Hematopoietic multipotent progenitor cell (in vitro differentiated cells): Measurements from ENCODE around the gene MAN2B1. TPM values are rescaled to one million over a fixed set of nuclear protein-coding genes. Genes with fewer than 3 reads are reported as not detected.
"Not testable (repeated sequence)": the region's sequence is repeated elsewhere in the genome, so short reads cannot be mapped to it uniquely, and the experiment has no call there.

Source experiments
- DNase-seq, 3 donors: peaks; one replicate each; pipeline ENCODE4 v3.0.0-alpha.2; 2011 to 2015; ENCODE audit warnings: low read depth in 2 of 3, low spot score in 2 of 3
- total RNA-seq: library from RNA; depleted of rRNA; stranded (reverse); fragments of >200 nt; gene quantifications from one replicate; pipeline ENCODE4 v1.2.3, GENCODE V29; 2012

The MAN2B1 gene
- total RNA-seq, 1 donor = 128 TPM

DNA sequence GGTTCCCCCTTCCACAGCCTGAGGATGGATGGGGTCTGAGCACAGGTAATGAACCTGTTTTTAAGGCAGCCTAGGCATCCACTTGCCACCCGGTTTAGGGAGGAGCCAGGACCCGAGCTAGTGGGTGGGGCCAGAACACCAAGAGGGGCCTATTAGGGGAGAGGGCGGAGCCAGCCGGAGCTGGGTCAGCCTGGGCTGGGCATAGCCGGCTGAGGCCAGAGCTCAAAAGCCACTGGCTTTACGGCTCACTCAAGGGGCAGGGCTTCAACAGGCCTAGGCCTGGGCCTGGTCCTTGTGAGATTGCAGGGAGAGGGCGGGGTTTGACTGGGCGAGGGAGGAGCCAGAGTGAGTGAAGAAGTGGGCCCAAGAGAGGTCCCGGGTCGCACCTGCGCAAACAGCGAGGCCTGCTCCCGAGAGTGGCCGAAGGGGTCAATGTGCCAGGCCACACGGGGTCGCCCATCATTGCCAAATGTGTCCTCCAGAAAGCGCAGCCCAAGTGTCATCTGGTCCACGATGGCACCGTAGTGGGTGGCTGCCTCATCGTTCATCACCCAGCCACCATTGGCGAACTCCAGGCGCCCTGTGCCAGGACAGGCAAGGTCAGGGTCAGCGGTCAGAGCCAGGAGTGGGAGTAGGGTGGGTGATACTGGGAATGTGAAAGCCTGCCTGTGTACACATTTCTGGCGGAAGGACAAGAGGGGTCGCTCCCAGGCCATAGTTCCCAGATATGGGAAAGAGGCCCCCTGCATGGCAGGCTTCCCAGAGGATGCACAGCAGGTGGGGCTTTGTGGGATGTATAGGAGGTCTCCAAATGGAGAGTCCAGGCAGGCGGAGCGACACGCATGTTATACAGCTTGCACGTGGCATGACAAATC, 1.9 kb downstream of the MAN2B1 start:
- DNase-seq = no peak

DNA sequence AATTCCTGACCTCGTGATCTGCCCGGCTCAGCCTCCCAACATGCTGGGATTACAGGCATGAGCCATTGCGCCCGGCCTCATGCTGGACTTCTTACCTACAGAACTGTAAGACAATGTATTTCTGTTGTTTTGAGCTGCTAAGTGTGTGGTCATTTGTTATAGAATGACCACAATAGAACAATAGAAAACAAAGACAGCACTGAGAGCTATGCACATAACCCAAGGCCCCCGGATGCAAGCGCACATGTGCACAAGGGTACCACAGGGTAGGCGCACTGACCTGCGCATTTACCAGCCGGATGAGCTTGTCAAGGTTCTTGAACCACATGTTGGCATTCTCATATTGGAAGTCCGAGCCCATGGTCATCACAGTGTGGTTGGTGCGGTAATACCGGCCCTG, 5.6 kb downstream of the MAN2B1 start:
- DNase-seq = no peak

- no peak for DNase-seq
Observed at GRCh38 chr19:12657966-12658365, 8.6 kb downstream of the MAN2B1 start.

DNA sequence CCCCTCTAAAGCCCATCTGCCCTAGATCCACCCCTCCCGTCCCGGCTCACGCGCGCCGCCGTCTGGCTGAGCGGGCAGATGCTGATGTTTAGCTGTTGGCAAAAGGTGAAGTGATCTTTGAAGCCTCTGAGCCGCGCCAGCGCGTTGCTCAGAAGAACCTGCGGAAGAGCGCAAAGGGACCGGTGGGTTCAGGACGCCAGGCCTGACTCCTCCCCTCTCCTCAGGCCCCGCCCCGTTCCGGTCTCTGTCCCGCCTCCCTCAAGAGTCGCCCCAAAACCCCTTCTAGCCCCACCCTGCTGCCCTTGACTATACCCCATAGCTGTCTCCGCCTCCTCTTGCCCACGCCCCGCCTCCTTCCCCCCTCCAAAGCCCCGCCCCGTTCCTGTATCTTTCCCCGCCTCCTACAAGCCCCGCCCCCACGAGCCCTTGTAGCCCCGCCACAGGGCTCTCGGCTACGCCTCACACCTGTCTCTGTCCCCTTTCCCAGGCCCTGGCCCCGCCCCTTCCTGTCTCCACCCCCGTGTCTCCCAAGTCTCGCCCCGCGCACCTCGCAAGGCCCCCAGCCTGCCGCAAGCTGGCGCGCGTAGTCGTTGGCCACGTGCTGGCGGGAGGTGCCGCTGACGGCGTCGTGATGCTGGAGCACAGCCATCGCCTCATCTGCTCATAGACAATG, 9.5 kb downstream of the MAN2B1 start:
- DNase-seq = no peak

GRCh38 chr19:12655546-12655945, 11.0 kb downstream of the MAN2B1 start:
- DNase-seq = no peak

DNA sequence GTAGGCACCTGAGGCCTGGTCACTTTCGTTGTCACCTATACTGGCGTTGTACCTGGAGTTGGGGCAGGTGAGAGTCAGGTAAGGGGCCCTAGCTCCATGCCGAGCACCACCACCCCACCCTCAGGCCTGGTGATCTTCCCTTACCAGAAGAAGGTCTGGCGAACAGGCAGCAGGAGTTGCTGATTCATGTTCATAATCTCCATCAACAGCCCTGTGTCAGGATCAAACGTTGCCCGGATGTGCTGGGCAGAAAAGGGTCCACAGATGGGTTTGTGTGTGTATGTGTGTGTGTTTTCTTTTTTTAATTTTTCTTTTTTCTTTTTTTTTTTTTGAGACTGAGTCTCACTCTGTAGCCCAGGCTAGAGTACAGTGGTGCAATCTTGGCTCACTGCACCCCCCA, 14.3 kb downstream of the MAN2B1 start:
- no peak for DNase-seq

- no peak for DNase-seq
Observed at GRCh38 chr19:12649941-12650340, 16.6 kb downstream of the MAN2B1 start.

- DNase-seq = no peak
Observed at GRCh38 chr19:12648088-12648487, 18.5 kb downstream of the MAN2B1 start.

DNA sequence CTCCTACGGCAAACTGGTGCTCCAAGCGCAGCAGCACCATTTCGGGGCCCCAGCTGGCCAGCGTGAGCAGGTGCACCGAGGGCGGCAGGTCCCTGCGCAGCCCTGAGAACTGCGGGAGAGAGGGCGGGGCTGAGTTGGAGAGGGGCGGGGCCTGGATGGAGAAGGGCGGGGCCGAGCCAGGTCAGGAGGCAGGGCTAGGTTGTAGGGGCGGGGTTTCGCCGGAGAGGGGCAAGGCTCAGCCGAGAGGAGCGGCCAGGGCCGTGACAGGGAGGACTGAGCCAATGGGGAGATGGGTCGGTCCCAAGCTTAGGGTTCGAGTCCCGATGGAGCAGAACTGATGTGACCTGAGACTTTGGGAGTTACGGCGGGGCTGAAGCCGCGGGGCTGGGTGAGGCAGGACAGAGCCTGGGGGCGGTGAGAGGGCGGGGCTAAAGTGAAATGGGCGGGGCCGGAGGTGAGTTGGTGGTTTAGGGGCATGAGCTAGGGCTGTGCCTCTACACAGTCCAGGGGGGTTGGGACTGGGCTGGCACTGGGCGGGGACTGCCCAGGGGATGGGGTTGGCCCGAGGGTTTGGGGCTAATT, 19.0 kb downstream of the MAN2B1 start:
- peak in 2 of 3 donors; percentile 64 to 67 for DNase-seq

DNA sequence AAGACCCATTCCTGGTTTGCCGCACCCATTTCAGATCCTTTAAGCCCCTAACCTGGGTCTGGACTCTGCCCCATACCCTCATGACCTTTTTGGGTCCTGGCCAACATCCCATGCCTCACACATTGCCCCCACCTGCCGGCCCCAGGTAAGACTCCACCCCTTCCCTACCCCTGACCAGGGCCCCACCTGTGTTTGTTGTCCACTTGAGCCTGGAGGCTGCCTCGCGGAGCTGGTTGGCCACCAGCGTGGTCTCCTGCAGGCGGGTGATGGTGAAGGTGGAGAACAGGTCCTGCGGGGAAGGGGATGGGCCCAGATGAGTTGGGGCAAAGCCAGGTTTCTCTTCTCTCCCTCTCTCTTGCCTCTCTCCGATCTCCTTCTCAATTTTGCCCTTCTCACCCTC, 19.5 kb downstream of the MAN2B1 start:
- DNase-seq = no peak

GRCh38 chr19:12646551-12646950, 20.0 kb downstream of the MAN2B1 start:
- no peak for DNase-seq

DNA sequence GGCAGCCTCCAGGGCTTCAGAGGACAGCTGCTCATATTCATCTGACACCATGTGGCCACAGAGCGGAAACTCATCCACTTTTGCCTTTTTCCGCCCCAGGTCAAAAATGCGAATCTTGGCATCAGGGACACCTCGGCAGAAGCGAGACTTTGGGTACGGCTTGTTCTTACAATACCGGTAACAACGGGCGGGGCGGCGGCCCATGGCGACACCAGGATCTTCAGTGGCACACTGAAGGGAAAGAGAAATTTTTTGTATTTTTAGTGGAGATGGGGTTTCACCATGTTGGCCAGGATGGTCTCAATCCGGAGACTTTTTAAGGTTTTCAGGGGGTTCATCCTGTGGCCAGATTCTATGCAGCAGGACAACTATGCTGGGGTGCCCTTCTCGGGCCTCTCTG, 22.8 kb downstream of the MAN2B1 start:
- not testable (repeated sequence) for DNase-seq

- DNase-seq = no peak
Observed at GRCh38 chr19:12642506-12642905, 24.0 kb downstream of the MAN2B1 start.

DNA sequence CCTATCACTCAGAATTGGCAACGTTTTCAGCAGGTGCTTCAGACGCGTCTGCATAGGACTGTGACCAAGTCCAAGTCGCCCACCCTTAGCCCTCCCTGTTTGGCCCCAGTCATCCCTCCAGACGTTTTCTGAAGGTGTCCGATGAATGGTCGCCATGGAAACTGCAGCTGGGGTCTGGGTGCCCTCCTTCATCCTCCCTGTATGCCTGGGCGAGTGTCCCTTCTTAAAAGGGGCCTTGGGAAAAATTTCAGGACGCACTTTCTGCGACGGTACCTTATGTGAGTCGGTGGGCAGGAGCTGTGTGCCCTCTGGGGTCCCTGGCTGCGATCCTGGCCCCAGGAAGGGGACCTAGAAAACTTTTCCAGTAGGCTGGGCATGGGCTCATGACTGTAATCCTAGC, 25.1 kb downstream of the MAN2B1 start:
- no peak for DNase-seq

- DNase-seq = peak; percentile 60 to 94 (median 91)
Observed at GRCh38 chr19:12639901-12640613, 26.5 kb downstream of the MAN2B1 start.

DNA sequence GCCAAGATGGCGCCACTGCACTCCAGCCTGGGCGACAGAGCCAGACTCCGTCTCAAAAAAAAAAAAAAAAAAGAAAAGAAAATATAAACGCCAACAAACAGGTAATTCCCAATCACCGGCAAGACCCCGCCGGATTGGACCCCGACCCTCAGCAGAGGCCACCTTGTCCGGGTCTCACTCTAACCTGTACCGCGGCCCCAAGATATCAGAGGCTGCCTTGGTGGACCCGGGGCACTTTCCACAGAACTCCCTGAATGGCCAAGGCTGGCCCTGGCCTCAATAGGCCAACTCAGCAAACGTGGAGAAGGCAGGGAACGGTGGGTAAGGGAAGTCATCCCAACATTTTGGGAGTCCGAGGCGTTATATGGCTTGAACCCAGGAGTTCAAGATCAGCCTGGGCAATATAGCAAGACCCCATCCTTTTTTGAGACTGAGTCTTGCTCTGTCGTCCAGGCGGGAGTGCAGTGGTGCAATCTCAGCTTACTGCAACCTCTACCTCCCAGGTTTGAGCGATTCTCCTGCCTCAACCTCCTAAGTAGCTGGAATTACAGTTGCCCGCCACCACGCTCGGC, 27.8 kb downstream of the MAN2B1 start:
- no peak for DNase-seq

DNA sequence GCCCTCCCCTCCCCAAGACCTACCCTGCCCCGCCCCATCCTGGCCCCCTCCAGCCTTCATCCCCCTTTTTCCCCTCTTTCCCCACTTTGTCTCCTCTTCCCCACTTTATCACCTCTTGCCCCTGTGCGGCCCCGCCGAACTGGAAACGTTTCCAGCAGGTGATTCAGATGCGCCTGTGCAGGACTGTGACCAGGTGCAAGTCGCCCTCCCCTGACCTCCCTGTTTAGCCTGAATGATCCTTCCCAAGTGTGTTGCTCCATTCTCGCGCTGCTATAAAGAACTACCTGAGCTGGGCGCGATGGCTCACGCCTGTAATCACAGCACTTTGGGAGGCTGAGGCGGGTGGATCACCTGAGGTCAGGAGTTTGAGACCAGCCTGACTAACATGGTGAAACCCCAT, 29.9 kb downstream of the MAN2B1 start:
- DNase-seq = no peak

DNA sequence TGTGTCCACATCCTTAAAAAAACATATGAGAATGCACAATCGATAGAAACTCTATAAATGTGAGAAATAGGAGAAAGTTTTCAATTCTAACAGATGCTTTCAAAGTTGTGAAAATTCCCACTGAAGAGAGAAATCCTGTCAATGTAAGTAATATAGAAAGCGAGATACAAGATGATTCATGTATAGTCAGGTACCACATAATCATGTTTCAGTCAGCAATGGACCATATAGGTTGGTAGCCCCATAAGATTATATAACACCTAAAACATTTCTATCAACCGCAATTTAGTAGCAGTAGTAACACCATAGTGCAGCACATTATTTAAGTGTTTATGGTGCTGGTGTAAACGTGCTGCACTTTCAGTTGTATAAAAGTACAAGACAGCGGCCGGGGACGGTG, 37.3 kb downstream of the MAN2B1 start:
- DNase-seq = no peak

GRCh38 chr19:12628040-12629022, 38.2 kb downstream of the MAN2B1 start:
- DNase-seq = peak in 1 of 3 donors; percentile 33

DNA sequence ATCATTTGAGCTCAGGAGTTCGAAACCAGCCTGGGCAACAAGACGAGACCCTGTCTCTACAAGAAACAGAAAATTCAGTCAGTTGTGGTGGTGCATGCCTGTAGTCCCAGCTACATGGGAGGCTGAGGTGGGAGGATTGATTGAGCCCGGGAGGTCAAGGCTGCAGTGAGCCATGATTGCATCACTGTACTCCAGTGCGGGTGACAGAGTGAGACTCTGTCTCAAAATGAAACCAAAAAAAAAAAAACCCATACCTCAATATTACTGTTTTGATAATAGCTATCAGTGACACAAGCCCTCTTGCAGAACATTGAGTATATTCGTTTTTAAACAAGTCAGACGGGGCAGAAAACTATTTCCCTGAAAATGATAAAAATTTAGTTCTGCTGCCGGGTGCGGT, 39.6 kb downstream of the MAN2B1 start:
- no peak for DNase-seq
